HG03565 (cell line): ENCODE measurements around the gene NEO1.

ENCODE experiments used
- ATAC-seq: cut with Tn5 transposase; IDR thresholded peaks from one replicate; pipeline ENCODE4 v1.9.1; 2021; ENCODE audit warnings: mild to moderate bottlenecking, moderate library complexity; ENCODE audit not compliant: unreplicated experiment

Gene NEO1

GRCh38 chr15:73344056-73344455 lies 291.8 kb downstream of the NEO1 start:
- ATAC-seq = no peak

GRCh38 chr15:73345658-73346057 lies 293.4 kb downstream of the NEO1 start:
- no peak for ATAC-seq

GRCh38 chr15:73346735-73347312 lies 294.6 kb downstream of the NEO1 start:
- ATAC-seq = no peak

- no peak for ATAC-seq
These were observed 296.9 kb downstream of the NEO1 start for GRCh38 chr15:73349191-73349590.

- no peak for ATAC-seq
These were observed 299.8 kb downstream of the NEO1 start for GRCh38 chr15:73352082-73352481.

- ATAC-seq = no peak
These were observed 301.5 kb downstream of the NEO1 start for GRCh38 chr15:73353734-73354133.

- no peak for ATAC-seq
These were observed 302.0 kb downstream of the NEO1 start for GRCh38 chr15:73354241-73354640.
